HG03442 (cell line): ENCODE data around the gene BHLHE23.

Source experiments
- ATAC-seq: cut with Tn5 transposase; IDR thresholded peaks from one replicate; pipeline ENCODE4 v1.9.1; 2021; ENCODE audit warnings: mild to moderate bottlenecking, moderate library complexity; ENCODE audit not compliant: unreplicated experiment

The BHLHE23 gene

GRCh38 chr20:63006540-63007359 lies at the start of gene BHLHE23:
TSS of gene BHLHE23 (minus strand) at chr20:63006964. CDS start at chr20:63006774, 190 bp downstream.
- no peak for ATAC-seq

DNA sequence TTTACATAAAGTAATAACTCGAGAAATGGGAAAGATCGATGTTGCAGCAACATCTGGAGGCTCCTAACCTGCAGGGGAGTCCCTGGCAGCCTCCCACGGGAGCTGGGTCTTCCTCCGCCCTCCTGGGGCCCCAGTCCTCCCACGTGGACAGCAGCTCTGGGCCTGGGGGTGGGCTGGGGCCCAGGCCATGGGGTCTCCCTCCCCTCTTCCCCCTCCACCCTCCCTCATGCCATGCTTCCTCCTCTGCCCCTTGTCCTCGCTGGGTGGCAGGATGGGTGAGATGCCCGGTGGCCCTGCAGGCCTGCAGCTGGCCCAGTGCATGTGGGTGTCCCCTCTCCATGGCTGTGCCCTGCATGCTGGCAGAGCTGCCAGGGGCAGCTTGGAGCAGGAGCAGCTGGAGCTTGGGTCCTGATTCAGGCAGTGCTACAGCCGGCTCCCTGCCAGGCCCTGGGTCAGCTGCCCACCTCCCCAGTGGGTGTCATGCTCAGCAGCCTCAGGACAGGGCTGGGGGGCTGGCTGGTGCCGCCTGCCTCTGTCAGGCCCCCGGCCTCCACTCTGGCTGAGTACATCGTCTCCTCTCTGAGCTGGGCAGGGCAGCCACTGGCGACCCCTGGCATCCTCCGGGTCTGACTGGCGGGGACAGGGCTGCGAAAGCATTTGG lies 48.9 kb upstream of the BHLHE23 start:
- ATAC-seq = no peak

- no peak for ATAC-seq
These were observed 48.0 kb upstream of the BHLHE23 start for GRCh38 chr20:63054681-63055240.

- no peak for ATAC-seq
These were observed 47.3 kb upstream of the BHLHE23 start for GRCh38 chr20:63054103-63054474.

DNA sequence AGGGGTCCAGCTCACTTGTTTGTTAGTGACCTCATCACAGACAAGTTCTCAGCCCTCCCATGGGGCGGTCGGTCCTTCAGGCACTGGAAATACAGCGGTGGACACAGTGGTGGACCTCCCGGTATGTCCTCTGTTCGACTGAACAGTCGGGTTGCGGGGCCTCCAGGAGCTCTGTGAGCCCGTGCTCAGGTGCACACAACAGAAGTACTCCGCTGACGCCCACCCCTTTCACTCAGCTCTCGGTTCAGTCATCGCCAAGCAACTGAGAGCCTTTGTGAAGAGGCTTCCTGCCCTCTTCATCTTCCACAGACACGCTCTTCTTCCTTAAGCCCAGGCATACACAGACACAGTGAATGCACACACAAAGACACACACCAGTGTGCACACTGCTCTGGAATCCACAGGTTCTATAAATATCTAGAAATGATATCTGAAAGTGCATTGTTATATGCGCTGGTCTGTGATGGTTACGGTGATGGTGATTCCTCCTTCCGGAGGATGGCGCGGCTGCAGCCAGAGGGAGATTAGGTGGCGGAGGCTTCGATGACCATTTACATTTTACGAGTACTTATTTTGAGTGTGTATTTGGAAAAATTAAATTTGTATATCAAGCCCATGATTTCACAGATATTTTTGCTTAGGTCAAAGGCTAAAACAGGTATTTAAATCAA lies 46.8 kb upstream of the BHLHE23 start:
- no peak for ATAC-seq

- ATAC-seq = no peak
These were observed 46.0 kb upstream of the BHLHE23 start for GRCh38 chr20:63052571-63053431.

- ATAC-seq = no peak
These were observed 45.1 kb upstream of the BHLHE23 start for GRCh38 chr20:63051911-63052310.

GRCh38 chr20:63051186-63051860 lies 44.6 kb upstream of the BHLHE23 start:
- ATAC-seq = no peak

- no peak for ATAC-seq
These were observed 43.6 kb upstream of the BHLHE23 start for GRCh38 chr20:63050406-63050805.

DNA sequence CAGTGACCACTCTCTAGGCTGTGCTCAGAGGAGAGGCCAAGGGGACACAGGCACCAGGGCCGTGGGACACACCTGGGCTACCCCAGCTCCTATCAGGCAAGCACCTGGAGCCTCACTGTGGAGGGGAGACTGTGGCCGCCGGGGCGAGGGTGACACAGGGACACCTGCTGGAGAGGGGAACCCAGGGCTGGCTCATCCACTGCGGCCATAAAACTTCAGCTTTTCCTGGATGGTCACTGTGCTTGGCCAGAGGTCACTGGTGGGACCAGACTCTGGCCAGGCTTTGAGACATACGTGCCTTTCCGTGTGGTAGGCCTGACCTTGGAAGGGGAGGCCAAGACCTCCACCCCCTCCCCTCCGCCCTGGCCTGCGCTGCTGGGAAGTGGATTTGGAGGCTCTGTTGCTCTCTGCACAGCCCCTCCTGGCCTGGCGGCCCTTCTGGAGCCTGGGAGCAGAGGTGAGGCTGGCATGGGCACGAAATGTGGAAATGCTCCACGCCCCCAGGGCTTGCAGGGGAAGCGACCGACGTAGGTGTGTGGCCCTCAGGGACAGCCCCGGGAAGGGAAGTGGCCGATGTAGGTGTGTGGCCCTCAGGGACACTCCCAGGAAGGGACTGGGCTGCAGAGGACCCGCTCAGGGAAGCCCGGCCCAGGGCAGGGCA lies 42.9 kb upstream of the BHLHE23 start:
- ATAC-seq = no peak

- ATAC-seq = no peak
These were observed 42.4 kb upstream of the BHLHE23 start for GRCh38 chr20:63049191-63049518.

DNA sequence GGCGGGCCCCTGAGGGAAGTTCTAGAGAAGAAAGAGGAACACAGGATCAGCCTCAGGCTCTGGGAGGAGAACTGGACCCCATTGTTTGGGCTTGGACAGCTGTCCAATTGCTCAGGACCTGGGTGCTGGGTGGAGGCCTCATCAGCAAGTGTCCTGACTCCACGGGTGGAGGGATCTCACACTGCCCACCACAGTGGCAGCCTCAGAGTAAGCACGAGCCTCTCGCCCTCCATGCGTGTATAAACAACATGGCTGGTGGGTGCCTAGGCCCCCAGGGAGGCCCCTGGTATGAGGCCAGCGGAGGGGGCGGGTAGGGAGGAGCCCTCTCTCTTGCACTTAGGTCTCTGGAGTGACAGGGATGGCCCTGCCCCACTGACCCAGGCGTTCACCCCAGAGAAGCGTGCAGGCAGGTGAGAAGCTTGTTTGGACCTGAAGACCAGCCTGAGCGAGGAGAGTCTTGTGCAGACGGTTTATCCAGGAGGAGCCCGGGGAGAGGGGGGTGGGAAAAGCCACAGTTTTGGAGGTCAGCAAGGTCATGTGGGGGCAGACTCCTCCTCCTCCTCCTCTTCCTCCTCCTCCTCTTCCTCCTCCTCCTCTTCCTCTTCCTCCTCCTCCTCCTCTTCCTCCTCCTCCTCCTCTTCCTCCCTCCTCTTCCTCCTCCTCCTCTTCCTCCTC lies 41.9 kb upstream of the BHLHE23 start:
- ATAC-seq = no peak

DNA sequence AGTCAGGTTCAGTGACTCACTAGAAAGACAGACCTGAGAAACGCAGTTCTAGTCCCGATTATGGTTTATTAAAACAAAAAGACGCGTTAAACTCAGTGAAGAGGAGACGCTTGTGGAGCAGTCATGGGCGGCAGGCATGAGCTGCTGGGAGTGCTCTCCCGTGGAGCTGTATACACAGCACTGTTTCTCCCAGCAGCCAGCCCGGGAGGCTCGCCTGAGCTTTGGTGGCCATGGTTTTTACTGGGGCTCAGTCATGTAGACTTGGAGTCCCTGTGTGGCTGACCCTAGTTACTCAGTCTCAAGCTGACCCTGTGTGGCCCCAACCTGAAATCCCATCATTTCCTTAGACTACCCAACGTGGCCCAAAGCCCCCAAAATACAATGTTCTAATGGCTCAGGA lies 41.2 kb upstream of the BHLHE23 start:
- no peak for ATAC-seq

DNA sequence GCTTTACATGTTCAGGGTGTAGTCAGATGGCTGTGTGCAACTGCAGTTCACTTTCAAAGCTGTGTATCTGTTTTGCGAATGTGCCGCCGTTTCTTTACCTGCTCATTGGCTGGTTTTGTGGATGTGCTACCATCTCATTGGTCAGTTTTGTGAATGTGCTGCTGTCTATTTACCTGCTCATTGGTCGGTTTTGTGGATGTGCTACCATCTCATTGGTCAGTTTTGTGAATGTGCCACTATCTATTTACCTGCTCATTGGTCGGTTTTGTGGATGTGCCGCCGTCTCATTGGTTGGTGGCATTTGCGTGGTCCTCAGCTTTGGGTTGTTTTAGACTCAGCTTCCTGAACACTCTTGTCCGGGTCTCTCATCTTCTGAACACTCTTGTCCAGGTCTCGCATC lies 40.5 kb upstream of the BHLHE23 start:
- no peak for ATAC-seq

DNA sequence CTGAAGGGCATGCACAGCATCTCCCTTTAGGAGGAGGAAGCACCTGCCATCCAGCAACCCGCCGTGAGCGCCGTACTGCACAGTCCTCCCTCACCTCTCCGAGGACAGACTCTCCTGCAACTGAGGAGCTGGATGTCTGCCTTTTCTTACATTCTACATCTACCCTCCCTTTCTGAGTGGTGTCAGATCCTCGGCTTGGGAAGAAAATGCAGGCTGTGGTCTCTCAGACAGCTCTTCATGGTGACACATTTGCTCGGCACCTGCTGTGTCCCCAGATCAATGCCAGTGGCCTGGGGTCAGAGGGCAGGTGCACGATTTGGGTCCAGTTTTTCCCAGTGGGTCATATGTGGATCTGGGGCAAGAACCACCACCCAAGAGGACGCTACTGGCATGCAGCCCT lies 40.1 kb upstream of the BHLHE23 start:
- ATAC-seq = no peak

DNA sequence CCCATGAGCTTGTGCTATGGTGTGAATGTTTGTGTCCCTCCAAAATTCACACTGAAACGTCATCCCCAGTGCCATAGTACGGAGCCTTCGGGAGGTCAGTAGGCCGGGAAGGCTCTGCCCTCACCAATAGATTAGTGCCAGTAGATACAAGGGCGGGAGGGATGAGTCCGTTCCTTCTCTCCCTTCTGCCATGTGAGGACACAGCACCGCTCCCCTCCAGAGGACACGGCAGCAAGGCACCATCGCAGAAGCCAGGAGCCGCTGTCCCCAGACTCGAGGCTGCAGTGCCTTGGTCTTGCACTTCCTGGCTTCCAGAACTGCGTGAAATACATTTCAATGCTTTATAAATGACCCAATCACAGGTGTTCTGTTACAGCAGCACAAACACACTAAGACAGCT lies 39.2 kb upstream of the BHLHE23 start:
- ATAC-seq = no peak

DNA sequence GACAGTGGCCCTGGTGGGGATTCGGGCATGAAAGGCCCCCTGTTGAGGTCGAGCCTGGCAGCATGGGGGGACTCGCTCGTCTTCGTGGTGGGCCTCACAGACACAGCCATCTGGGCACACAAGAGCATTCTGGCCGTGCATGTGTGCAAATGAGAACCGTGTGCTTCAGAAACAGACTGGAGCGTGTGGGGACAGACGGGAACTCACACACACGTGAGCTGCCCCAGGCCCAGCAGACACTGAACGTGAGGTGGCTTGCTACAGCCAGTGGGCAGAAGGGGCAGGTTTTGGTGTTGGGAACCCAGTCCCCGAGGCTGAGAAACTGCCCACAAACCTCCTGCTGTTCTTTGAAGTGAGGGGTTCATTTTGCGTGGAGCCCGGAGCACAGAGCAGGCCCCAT lies 38.6 kb upstream of the BHLHE23 start:
- no peak for ATAC-seq

- ATAC-seq = no peak
These were observed 37.8 kb upstream of the BHLHE23 start for GRCh38 chr20:63044605-63045004.

DNA sequence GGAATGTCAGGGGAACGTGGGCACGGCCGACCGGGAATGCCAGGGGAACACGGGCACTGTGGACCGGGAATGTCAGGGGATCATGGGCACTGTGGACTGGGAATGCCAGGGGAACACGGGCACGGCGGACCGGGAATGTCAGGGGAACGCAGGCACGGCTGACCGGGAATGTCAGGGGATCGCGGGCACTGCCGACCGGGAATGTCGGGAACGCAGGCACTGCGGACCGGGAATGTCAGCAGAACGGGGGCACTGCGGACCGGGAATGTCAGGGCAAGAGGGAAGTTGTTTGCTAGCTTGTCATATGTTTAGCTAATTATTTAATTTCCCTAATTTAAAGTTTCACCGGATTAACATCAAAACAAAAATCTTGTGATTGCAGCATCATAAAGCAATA lies 37.4 kb upstream of the BHLHE23 start:
- ATAC-seq = no peak
